DND-41 (cell line): ENCODE measurements around the gene CDH1.

Experiments used
- CTCF ChIP-seq: IDR thresholded peaks from 2 replicates; pipeline ENCODE4 v1.5.1; 2012; ENCODE audit warnings: borderline replicate concordance, low read length, moderate library complexity, mild to moderate bottlenecking; ENCODE audit not compliant: poor library complexity, severe bottlenecking; ENCODE audit errors: extremely low read depth
- EZH2 ChIP-seq: IDR thresholded peaks from 3 replicates; pipeline ENCODE4 v1.6.1; 2012; ENCODE audit warnings: borderline replicate concordance, low read depth, mild to moderate bottlenecking, moderate library complexity, low read length, inconsistent platforms; ENCODE audit not compliant: severe bottlenecking

- TF ChIP-seq CTCF = no peak
- TF ChIP-seq EZH2 = no peak
Observed at GRCh38 chr16:68728523-68728922, 8.6 kb upstream of the CDH1 start.
